NCI-H446 (cell line): ENCODE data around the gene WDR7.

Experiments
- DNase-seq, 2 experiments: peaks; one replicate each; lab custom pipeline; 2025; lab: John Stamatoyannopoulos, UW

The WDR7 gene

GRCh38 chr18:56722518-56722917 lies 71.4 kb downstream of the WDR7 start:
- no peak for DNase-seq

GRCh38 chr18:56723068-56723467 lies 71.9 kb downstream of the WDR7 start:
- no peak for DNase-seq

GRCh38 chr18:56723706-56724105 lies 72.5 kb downstream of the WDR7 start:
- DNase-seq, result no peak

- no peak for DNase-seq
These were observed 75.7 kb downstream of the WDR7 start for GRCh38 chr18:56726906-56727305.

DNA sequence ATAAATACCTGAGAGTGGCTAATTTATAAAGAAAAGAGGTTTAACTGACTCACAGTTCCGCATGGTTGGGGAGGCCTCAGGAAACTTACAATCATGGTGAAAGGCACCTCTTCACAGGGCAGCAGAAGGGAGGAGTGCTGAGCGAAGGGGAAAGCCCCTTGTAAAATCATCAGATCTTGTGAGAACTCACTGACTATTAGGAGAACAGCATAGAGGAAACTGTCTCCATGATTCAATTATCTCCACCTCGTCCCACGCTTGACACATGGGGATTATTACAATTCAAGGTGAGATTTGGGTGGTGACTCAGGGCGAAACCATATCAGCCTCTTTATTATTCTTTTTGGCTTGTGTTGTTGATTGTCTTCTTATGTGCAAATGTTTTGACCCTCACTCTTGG lies 76.2 kb downstream of the WDR7 start:
- DNase-seq, result no peak

DNA sequence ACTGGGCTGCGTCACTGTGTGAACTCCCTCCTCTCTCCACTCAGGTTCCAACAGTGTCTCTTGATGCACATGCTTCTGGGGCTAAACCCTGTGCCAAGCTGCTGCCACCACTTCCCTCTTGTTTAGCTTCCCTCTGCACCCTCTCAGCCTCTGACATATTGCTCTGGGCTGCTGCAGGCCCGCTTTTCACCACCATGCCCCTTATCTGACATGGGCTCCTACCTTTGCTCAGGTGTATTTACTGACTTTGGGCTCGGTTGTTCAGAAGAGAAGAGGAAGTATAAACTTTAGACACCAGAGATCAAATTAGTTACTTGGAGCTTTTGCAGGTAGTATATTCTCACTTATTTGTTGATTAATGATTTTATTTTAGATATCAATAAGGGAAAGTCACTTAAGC lies 77.6 kb downstream of the WDR7 start:
- no peak for DNase-seq

- no peak for DNase-seq
These were observed 87.0 kb downstream of the WDR7 start for GRCh38 chr18:56738184-56738583.

GRCh38 chr18:56739731-56740130 lies 88.6 kb downstream of the WDR7 start:
- no peak for DNase-seq

DNA sequence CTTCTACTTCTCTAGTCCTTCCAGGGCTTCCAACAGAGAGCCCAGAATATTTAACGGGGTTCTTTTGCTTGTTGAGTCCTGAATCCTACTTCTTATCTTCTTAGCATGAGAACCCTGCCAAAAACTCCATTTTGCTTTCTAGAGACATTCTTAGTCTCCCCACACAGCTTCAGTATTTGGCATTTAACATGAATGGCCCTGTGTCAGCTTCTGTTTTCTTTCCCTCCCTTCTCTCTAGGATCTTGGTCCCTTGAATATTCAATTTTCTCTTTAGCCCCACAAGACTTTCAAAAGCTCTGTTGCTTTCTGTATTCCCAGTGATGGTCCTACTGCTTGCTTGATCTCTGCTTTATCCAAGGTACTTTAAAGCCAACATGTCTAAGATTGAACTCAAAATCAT lies 89.5 kb downstream of the WDR7 start:
- no peak for DNase-seq

DNA sequence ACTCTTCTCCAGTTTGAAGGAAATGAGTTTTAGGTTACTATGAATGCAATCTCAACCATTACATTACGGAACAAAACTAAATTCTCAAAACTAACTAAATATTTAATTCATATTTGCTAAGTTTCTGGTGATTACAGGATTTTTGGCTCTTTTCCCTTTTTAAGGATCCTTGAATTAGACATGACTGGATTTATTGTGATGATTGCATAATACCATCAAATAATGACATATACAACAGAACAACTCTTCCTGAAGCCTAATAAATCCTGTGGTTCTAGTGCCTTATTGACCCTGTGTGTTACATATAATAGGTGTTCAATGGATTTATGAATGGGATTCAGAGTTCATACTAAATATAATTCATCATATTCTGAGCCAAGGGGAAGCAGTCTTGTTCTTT lies 90.5 kb downstream of the WDR7 start:
- no peak for DNase-seq

DNA sequence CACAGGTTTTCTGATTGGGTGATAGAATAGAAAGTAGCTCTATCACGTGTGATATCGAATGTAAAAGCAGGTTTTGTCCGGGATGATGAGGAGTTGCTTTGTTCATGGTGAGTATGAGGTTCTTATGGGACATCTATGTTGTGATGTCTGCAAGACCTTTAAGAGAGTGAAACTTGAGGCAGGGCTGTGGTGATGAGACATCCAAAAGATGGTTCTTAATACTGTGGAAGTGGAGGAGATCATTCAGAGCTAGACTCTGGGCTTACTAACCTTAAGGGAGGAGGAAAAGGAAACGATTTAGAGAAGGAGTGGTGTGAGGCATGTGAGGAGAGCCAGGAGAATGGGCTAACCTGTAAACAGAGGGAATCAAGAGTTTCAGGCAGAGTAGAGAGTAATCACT lies 92.0 kb downstream of the WDR7 start:
- DNase-seq, result no peak

GRCh38 chr18:56747032-56747658 lies 96.0 kb downstream of the WDR7 start:
- DNase-seq, result no peak

- no peak for DNase-seq
These were observed 96.7 kb downstream of the WDR7 start for GRCh38 chr18:56747857-56748256.

- peak; percentile 11 to 54 for DNase-seq
These were observed 97.6 kb downstream of the WDR7 start for GRCh38 chr18:56748698-56749268.

GRCh38 chr18:56756966-56757365 lies 105.8 kb downstream of the WDR7 start:
- peak; percentile 4 to 60 for DNase-seq

GRCh38 chr18:56770097-56770496 lies 118.9 kb downstream of the WDR7 start:
- no peak for DNase-seq

DNA sequence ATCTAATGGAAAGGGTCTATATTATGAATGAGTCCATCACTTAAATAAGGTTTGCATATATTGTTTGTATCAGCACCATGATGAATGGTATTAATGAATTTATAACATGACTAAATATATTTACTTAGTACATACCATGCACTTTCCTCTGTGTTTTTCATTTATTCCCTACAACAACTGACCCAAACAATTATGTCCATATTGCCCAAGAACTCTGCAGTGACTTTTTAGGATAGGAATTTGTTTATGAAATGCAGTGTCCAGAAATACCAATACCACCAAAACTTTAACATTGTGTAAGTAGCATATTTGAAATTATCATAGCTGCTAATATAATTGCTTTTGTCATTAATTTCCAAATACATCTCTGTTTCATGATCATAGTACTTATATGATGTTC lies 119.7 kb downstream of the WDR7 start:
- DNase-seq, result no peak

DNA sequence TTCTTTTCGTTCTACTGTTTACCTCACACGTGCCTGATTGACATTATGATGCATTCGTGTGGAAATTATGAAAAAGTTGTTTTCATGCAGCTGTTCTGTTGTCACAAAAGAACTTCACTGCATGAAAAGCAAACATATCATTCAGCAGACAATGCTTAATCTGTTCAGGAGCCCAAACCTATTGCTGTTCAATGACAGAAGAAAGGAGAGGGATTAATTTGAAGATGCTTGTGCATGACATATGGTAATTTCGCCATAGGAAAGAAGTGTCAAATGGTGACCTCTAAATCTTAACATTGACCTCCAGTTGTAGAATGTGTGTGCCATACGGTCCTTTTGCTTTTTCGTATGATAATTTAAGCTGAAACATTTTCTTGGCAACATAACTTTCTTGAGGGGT lies 124.5 kb downstream of the WDR7 start:
- no peak for DNase-seq

- DNase-seq, result no peak
These were observed 136.2 kb downstream of the WDR7 start for GRCh38 chr18:56787390-56787789.

- peak in 1 of 2 experiments; percentile 36 for DNase-seq
These were observed 138.1 kb downstream of the WDR7 start for GRCh38 chr18:56789004-56789888.

DNA sequence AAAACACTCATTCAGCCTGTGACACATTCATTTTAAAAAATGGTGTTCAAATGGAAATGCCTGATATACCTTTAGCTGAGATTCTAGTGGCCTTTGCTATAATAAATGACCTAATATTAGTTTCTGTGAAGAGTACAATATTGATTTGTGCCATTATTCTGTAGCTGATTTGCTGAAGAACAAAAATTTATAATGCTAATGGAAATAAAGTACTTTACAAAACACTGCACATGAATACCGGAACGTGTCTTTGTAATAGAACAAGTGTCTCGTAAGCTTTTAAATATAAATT lies 138.7 kb downstream of the WDR7 start:
- no peak for DNase-seq

DNA sequence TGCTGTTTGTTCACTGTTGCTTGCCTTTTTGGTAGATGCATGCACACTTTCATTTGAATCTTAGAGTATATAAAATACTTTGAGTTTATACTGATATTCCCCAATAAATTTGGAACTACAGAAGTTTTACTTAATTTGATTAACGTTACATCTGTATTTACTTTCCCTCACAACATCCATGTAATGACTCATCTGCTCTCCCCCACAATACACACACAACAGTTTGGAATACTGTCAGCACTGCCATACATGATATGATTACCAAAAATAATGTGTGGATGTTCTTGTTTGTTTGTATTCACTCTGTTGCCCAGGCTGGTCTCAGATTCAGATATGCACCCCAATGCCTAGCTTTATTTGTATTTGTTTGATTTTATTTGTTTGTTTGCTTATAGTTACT lies 144.2 kb downstream of the WDR7 start:
- no peak for DNase-seq

DNA sequence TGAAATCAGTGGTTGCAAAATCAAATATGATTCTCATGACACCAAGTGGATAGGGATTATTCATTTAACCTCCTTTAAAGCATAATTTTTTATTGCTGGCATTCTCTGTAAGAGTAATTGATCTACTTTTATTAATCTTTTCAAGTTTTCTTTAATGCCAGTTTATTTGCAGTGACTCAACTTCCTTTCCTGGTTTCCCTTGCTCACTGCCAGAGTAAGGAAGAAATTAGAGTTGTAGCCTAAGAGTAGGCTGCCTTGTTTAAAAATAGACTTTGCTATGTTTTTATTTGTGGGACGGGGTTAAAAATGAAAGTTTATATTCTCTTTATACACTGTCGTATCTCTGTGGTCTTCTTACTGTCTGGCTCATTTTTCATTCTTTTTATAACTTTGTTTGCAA lies 148.6 kb downstream of the WDR7 start:
- DNase-seq, result no peak

GRCh38 chr18:56803051-56803450 lies 151.9 kb downstream of the WDR7 start:
- DNase-seq, result no peak
